Heart right ventricle (tissue), 16 donors: ENCODE results near the gene VAMP3. TPM values are rescaled to one million over a fixed set of nuclear protein-coding genes. Genes with fewer than 3 reads are reported as not detected.
A peak's percentile ranks its signal among the peaks of the same experiment; 100 is the strongest.

ENCODE experiments used
- ATAC-seq, 8 donors: fragments of 200-7000 bp; cut with Tn5 transposase; one replicate each; pipeline ENCODE4 v1.9.1; 2020; ENCODE audit warnings: mild to moderate bottlenecking in 8 of 8, moderate library complexity in 8 of 8, moderate number of reproducible peaks in 1 of 8
- DNase-seq, 2 donors: peaks; one replicate each; pipeline ENCODE4 v3.0.0-alpha.2; 2020
- H3K27ac ChIP-seq, 10 donors: fragments of 200-600 bp; sonication (generic) in 2 of 10; one replicate each; pipeline versions ENCODE4 v1.5.0 to v1.8.0; 2020 to 2022; ENCODE audit warnings: mild to moderate bottlenecking in 3 of 10
- H3K27me3 ChIP-seq, 7 donors: fragments of 200-600 bp; one replicate each; pipeline ENCODE4 v1.8.0; 2021 to 2022; ENCODE audit warnings: mild to moderate bottlenecking in 2 of 7
- H3K36me3 ChIP-seq, 9 donors: fragments of 200-600 bp; sonication (generic) in 1 of 9; one replicate each; pipeline versions ENCODE4 v1.5.0 to v1.8.0; 2020 to 2022; ENCODE audit warnings: mild to moderate bottlenecking in 2 of 9
- H3K4me1 ChIP-seq, 9 donors: fragments of 200-600 bp; sonication (generic) in 1 of 9; one replicate each; pipeline versions ENCODE4 v1.5.0 to v1.8.0; 2020 to 2022; ENCODE audit warnings: mild to moderate bottlenecking in 4 of 9
- H3K4me3 ChIP-seq, 10 donors: fragments of 200-600 bp; sonication (generic) in 2 of 10; one replicate each; pipeline versions ENCODE4 v1.5.0 to v1.8.0; 2020 to 2022; ENCODE audit warnings: mild to moderate bottlenecking in 7 of 10, moderate library complexity in 2 of 10
- H3K9me3 ChIP-seq, 11 donors: fragments of 200-600 bp in 10 of 11; sonication (generic) in 2 of 11; one replicate each; pipeline versions ENCODE4 v1.5.0 to v1.8.0; 2013 to 2022; ENCODE audit warnings: mild to moderate bottlenecking in 2 of 11, control low read depth in 1 of 11, moderate library complexity in 1 of 11
- WGBS, 2 donors: extraction: QIAGEN DNeasy Blood & Tissue Kit; methylation state at CpG; one replicate each; pipeline ENCODE4 v1.1.7; 2013; ENCODE audit warnings: inconsistent platforms in 1 of 2; 5-methylcytosine and 5-hydroxymethylcytosine counted together
- intact Hi-C, 10 donors: fragments of 100-400 bp; cut with DNase I; formaldehyde crosslinking; loops; one replicate each; pipeline versions ENCODE4 v1.11.1 to v1.14.2; 2022
- polyA plus RNA-seq, 2 donors: library from polyadenylated mRNA; stranded (reverse); fragments of 200-250 nt; gene quantifications; one replicate each; pipeline ENCODE4 v1.2.3, GENCODE V29; 2013
- total RNA-seq, 10 donors: library from RNA; stranded (reverse); fragmentation: NEBNext Ultra II Directional in 3 of 10; extraction: Animal tissue kit (Norgen Biotek cat#: 25700) in 3 of 10; gene quantifications; one replicate each; pipeline versions ENCODE4 v1.2.1 to v1.2.4, GENCODE V29; 2021 to 2023
- TF ChIP-seq, protein P1 (sequence below), 9 donors: fragments of 200-600 bp; sonication (generic) in 2 of 9; IDR thresholded peaks; one replicate each; pipeline versions ENCODE4 v1.5.0 to v1.8.0; 2021 to 2022; ENCODE audit warnings: antibody characterized with exemption in 9 of 9, mild to moderate bottlenecking in 5 of 9, moderate library complexity in 1 of 9
- donor health status: Arrhythmogenic right ventricular cardiomyopathy.
- donor health status: ischemic (EF 13 %, LVEDD 7.1; RV severe dilation, severe dysfunction).
- donor health status: healthy with polysubstance abuse.
- donor health status: DM: no; HTN: yes; CAD: no.
- donor health status: DM: no; HTN: no; CAD: no.
- donor health status: ischemic (EF 25% LVEDD 6.9; RV normal size, moderate dysfunction).
- donor health status: ischemic (EF 25% LVEDD 5.7; RV mildly dilated, moderate dysfunction).
- donor health status: healthy.
- donor health status: DM: yes; HTN: yes; CAD: no.
- donor health status: Ischemic cardiomyopathy.
- donor health status: ischemic (EF 35%, LVEDD 5.7; RV mildly dilated, moderate dysfunction).
- donor health status: nonischemic (EF 11% LVEDD 7.7; RV severe dilation, severe dysfunction).
- donor health status: DM: yes; HTN: yes; CAD: no.
- donor health status: PGD.
- donor health status: ischemic (EF 29% LVEDD 5.4; RV normal size, mild dysfunction).
- donor health status: nonischemic (EF 23%, LVEDD 6.1; RV moderate dilation, normal function).

The VAMP3 gene
- total and polyA plus RNA-seq, 12 donors, result 48.7 to 88.4 (median 75.2) TPM

DNA sequence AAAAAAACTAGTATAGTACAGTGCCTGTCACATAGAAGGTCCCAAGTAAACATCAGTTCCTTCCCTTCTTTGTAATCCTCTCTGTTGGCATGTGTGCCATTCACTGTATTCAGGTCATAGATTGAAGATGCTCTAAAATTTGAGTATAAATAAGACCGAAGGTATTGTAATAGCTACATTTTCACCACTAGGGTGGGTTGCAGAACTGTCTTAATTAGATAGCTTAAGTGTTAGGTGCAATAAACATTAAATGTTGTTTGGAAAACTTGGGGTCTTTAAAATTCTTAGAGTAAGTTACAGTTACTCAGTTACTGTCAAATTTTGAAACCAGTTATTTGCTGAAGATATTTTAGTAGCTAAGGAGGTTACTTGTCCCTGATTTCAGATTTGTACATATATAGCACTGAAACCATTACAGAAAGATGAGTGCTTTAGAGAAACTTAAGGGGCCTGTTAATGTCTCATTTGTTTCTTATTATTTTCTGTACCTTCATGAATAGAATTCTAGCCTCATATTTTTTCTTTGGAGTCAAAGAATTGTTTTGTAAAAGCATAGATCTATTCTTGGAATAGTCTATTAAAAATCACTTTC is 37.3 kb downstream of the VAMP3 start:
- DNase-seq, result no peak
- intact Hi-C loops, result no loop called here
- Histone ChIP-seq H3K4me1 (no peaks in the 10 kb centered on the region), H3K9me3 (peaks cover 0 to 8% (median 3%) of the 10 kb centered on the region in 11 donors), H3K36me3 (peaks cover 0 to 100% (median 80%) of the 10 kb centered on the region in 9 donors), H3K27ac (no peak overlapping the region), H3K4me3 (no peak overlapping the region), H3K27me3 (no peaks in the 10 kb centered on the region)
- 31 to 40% methylated on average over 1 of the region's 1 CpG for WGBS, 2 donors
- TF ChIP-seq, protein P1, sequence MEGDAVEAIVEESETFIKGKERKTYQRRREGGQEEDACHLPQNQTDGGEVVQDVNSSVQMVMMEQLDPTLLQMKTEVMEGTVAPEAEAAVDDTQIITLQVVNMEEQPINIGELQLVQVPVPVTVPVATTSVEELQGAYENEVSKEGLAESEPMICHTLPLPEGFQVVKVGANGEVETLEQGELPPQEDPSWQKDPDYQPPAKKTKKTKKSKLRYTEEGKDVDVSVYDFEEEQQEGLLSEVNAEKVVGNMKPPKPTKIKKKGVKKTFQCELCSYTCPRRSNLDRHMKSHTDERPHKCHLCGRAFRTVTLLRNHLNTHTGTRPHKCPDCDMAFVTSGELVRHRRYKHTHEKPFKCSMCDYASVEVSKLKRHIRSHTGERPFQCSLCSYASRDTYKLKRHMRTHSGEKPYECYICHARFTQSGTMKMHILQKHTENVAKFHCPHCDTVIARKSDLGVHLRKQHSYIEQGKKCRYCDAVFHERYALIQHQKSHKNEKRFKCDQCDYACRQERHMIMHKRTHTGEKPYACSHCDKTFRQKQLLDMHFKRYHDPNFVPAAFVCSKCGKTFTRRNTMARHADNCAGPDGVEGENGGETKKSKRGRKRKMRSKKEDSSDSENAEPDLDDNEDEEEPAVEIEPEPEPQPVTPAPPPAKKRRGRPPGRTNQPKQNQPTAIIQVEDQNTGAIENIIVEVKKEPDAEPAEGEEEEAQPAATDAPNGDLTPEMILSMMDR (IDR thresholded peaks at IDR 0.05), result peak in 7 of 9 donors; percentile 28 to 55 (median 39)
- ATAC-seq, result no peak

DNA sequence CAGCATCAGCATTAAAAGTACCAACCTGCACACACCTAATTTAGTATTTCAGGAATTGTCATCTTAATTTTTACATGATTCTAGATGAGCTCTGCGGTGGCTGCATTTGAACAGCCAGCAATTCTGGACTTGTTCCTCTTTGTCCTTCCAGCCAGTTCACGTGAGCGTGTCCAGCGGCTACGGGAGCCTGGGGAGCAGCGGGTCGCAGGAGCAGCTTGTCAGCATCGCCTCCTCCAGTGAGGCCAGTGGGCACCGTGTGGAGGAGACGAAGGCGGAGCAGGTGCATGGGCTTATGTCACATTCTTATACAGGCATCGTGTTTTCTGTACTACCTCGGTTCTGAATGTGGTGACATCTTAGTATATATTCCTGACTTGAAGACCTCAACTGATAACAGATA is 38.6 kb downstream of the VAMP3 start:
- intact Hi-C loops, result loop anchor here in 1 of 10 donors (10.0 kb wide), 1 partner anchor 95 kb away; no protein-coding TSS in a partner anchor
- Histone ChIP-seq H3K4me3 (no peak overlapping the region), H3K36me3 (peaks cover 0 to 100% (median 83%) of the 10 kb centered on the region in 9 donors), H3K27me3 (no peaks in the 10 kb centered on the region), H3K9me3 (peaks cover 0 to 17% (median 9%) of the 10 kb centered on the region in 11 donors), H3K27ac (no peak overlapping the region), H3K4me1 (no peaks in the 10 kb centered on the region)
- TF ChIP-seq, protein P1 (IDR thresholded peaks at IDR 0.05), result no peak
- 94 to 96% methylated on average over 13 of the region's 13 CpGs for WGBS, 2 donors
- DNase-seq (no peak), ATAC-seq (no peak)

DNA sequence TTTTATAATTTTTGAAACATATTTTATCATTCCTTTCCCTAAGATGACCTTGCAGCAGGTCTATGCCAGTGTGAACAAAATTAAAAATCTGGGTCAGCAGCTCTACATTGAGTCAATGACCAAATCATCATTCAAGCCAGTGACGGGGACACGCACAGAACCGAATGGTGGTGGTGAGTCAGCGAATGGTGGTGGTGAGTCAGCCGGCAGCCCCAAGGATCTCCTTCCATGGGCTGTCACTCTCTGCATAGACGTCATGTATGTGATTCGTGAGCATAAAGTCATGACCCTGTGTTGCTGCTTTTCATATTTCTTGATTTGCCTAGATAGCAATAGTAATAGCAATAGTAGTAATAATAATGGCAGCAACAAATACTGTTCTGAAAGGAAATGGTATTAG is 39.3 kb downstream of the VAMP3 start:
- Histone ChIP-seq H3K4me1 (no peaks in the 10 kb centered on the region), H3K9me3 (peaks cover 0 to 17% (median 9%) of the 10 kb centered on the region in 11 donors), H3K27me3 (no peaks in the 10 kb centered on the region), H3K27ac (no peak overlapping the region), H3K36me3 (peaks cover 0 to 100% (median 76%) of the 10 kb centered on the region in 9 donors), H3K4me3 (no peak overlapping the region)
- 91 to 95% methylated on average over 7 of the region's 7 CpGs for WGBS, 2 donors
- intact Hi-C loops, result loop anchor here in 1 of 10 donors (10.0 kb wide), 1 partner anchor 94 kb away; no protein-coding TSS in a partner anchor
- ATAC-seq (no peak), DNase-seq (no peak)
- TF ChIP-seq, protein P1 (IDR thresholded peaks at IDR 0.05), result no peak

DNA sequence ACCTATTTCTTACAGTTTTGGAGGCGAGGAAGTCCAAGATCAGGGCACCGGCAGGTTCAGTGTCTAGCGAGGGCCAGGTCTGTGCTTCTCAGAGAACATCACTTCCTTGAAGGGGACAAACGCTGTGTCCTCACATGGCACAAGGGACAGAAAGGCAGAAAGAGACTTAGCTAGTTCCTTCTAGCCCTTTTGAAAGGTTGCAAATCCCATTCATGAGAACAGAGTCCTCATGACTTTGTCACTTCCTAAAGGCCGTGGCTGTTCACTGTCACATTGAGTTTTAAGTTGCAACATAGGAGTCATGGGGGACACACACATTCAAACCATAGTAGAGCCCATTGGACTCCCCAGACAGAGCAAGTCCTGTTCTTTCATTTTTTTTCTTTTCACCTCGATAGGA is 40.4 kb downstream of the VAMP3 start:
- TF ChIP-seq, protein P1 (IDR thresholded peaks at IDR 0.05), result no peak

More for the DNA sequence above, 40.4 kb downstream of the VAMP3 start:
- no peaks in the 10 kb centered on the region for H3K27me3 ChIP-seq
- no peak overlapping the region for H3K4me3 ChIP-seq
- no peaks in the 10 kb centered on the region for H3K4me1 ChIP-seq
- intact Hi-C loops, result loop anchor here in 1 of 10 donors (10.0 kb wide), 1 partner anchor 93 kb away; no protein-coding TSS in a partner anchor
- H3K9me3 ChIP-seq, result peaks cover 0 to 17% (median 9%) of the 10 kb centered on the region in 11 donors
- DNase-seq (no peak), ATAC-seq (no peak)
- no peak overlapping the region for H3K27ac ChIP-seq
- peaks cover 0 to 100% (median 65%) of the 10 kb centered on the region in 9 donors for H3K36me3 ChIP-seq
- 93 to 95% methylated on average over 6 of the region's 6 CpGs for WGBS, 2 donors
